Measurements from ENCODE around the gene CCDC7.
"Not testable (repeated sequence)": the region's sequence is repeated elsewhere in the genome, so short reads cannot be mapped to it uniquely, and the experiment has no call there.

Gene CCDC7

GRCh38 chr10:32445740-32446535 is at the start of gene CCDC7:
Gene CCDC7 (plus strand): TSS chr10:32446140. CDS start chr10:32451643, 5,503 bp downstream.
- Histone ChIP-seq H3K4me3 (ENCODE audit: low read length, poor library complexity, severe bottlenecking) (peak within 1 kb of the TSS; percentile 88), H3K27me3 (ENCODE audit: insufficient read depth, low read length, poor library complexity, severe bottlenecking) (no peaks in the 10 kb centered on the region), H2AFZ (ENCODE audit: low read length) (peak within 1 kb of the TSS; percentile 77), H3K9ac (ENCODE audit: low read depth, low read length, poor library complexity, severe bottlenecking) (peak within 1 kb of the TSS; percentile 94), H3K9me2 (replicated peaks; ENCODE audit: low read depth, low read length) (no peaks in the 10 kb centered on the region), H3K4me1 (ENCODE audit: insufficient read depth, low read length, poor library complexity, severe bottlenecking) (peaks cover 13% of the 10 kb centered on the region), H3K4me2 (ENCODE audit: low read depth, low read length, poor library complexity, severe bottlenecking) (peak within 1 kb of the TSS; percentile 85), H3F3A (ENCODE audit: low read depth) (no peaks in the 10 kb centered on the region), H4K20me1 (ENCODE audit: insufficient read depth, low read length, poor library complexity, severe bottlenecking) (no peaks in the 10 kb centered on the region), H3K9me3 (ENCODE audit: insufficient read depth, low read depth, low read length) (no peaks in the 10 kb centered on the region), H3K79me2 (ENCODE audit: insufficient read depth, low read length) (peaks cover 33% of the 10 kb centered on the region), H3K36me3 (ENCODE audit: insufficient read depth, low read length) (no peaks in the 10 kb centered on the region)
- TF ChIP-seq EZH2phosphoT487 (IDR thresholded peaks at IDR 0.05; ENCODE audit: borderline replicate concordance) (no peak), CTCF (conservative IDR thresholded peaks at IDR 0.05; ENCODE audit: low read length) (peak; percentile 58)

GRCh38 chr10:32397163-32397562 is 48.8 kb upstream of the CCDC7 start:
- not testable (repeated sequence) for H3K4me3 ChIP-seq (ENCODE audit: low read length, poor library complexity, severe bottlenecking); H3K4me2 ChIP-seq (ENCODE audit: low read depth, low read length, poor library complexity, severe bottlenecking); H3F3A ChIP-seq (ENCODE audit: low read depth); H3K9me2 ChIP-seq (replicated peaks; ENCODE audit: low read depth, low read length); H3K4me1 ChIP-seq (ENCODE audit: insufficient read depth, low read length, poor library complexity, severe bottlenecking); H3K27me3 ChIP-seq (ENCODE audit: insufficient read depth, low read length, poor library complexity, severe bottlenecking); H3K79me2 ChIP-seq (ENCODE audit: insufficient read depth, low read length); H4K20me1 ChIP-seq (ENCODE audit: insufficient read depth, low read length, poor library complexity, severe bottlenecking); H3K9me3 ChIP-seq (ENCODE audit: insufficient read depth, low read depth, low read length); H3K36me3 ChIP-seq (ENCODE audit: insufficient read depth, low read length); H3K9ac ChIP-seq (ENCODE audit: low read depth, low read length, poor library complexity, severe bottlenecking); H2AFZ ChIP-seq (ENCODE audit: low read length)

GRCh38 chr10:32399720-32400119 is 46.2 kb upstream of the CCDC7 start:
- H3K36me3 ChIP-seq (ENCODE audit: insufficient read depth, low read length); H4K20me1 ChIP-seq (ENCODE audit: insufficient read depth, low read length, poor library complexity, severe bottlenecking); H3K4me1 ChIP-seq (ENCODE audit: insufficient read depth, low read length, poor library complexity, severe bottlenecking); H3K9me2 ChIP-seq (replicated peaks; ENCODE audit: low read depth, low read length); H3K9ac ChIP-seq (ENCODE audit: low read depth, low read length, poor library complexity, severe bottlenecking); H3K4me3 ChIP-seq (ENCODE audit: low read length, poor library complexity, severe bottlenecking); H2AFZ ChIP-seq (ENCODE audit: low read length); H3K4me2 ChIP-seq (ENCODE audit: low read depth, low read length, poor library complexity, severe bottlenecking); H3K27me3 ChIP-seq (ENCODE audit: insufficient read depth, low read length, poor library complexity, severe bottlenecking); H3K79me2 ChIP-seq (ENCODE audit: insufficient read depth, low read length); H3F3A ChIP-seq (ENCODE audit: low read depth); H3K9me3 ChIP-seq (ENCODE audit: insufficient read depth, low read depth, low read length): not testable (repeated sequence)

GRCh38 chr10:32400961-32401360 is 45.0 kb upstream of the CCDC7 start:
- H3K79me2 ChIP-seq (ENCODE audit: insufficient read depth, low read length) = no peaks in the 10 kb centered on the region
- no peaks in the 10 kb centered on the region for H4K20me1 ChIP-seq (ENCODE audit: insufficient read depth, low read length, poor library complexity, severe bottlenecking)
- H3F3A ChIP-seq (ENCODE audit: low read depth) = no peaks in the 10 kb centered on the region
- H3K27me3 ChIP-seq (ENCODE audit: insufficient read depth, low read length, poor library complexity, severe bottlenecking) = no peaks in the 10 kb centered on the region
- no peak overlapping the region for H2AFZ ChIP-seq (ENCODE audit: low read length)
- H3K9ac ChIP-seq (ENCODE audit: low read depth, low read length, poor library complexity, severe bottlenecking) = no peak overlapping the region
- H3K4me1 ChIP-seq (ENCODE audit: insufficient read depth, low read length, poor library complexity, severe bottlenecking) = peaks cover 5% of the 10 kb centered on the region
- TF ChIP-seq CTCF (conservative IDR thresholded peaks at IDR 0.05; ENCODE audit: low read length) (no peak), EZH2phosphoT487 (IDR thresholded peaks at IDR 0.05; ENCODE audit: borderline replicate concordance) (no peak)
- H3K9me2 ChIP-seq (replicated peaks; ENCODE audit: low read depth, low read length) = no peaks in the 10 kb centered on the region
- no peak overlapping the region for H3K4me2 ChIP-seq (ENCODE audit: low read depth, low read length, poor library complexity, severe bottlenecking)
- no peak overlapping the region for H3K4me3 ChIP-seq (ENCODE audit: low read length, poor library complexity, severe bottlenecking)
- no peaks in the 10 kb centered on the region for H3K9me3 ChIP-seq (ENCODE audit: insufficient read depth, low read depth, low read length)
- no peaks in the 10 kb centered on the region for H3K36me3 ChIP-seq (ENCODE audit: insufficient read depth, low read length)
